ENCODE data around the gene FAM117A.

- no peak for TF ChIP-seq MAFK (IDR thresholded peaks at IDR 0.05; ENCODE audit: partially characterized antibody)
- TF ChIP-seq EHMT2 (IDR thresholded peaks at IDR 0.05; ENCODE audit: low read depth): no peak
- TF ChIP-seq RFX5 (IDR thresholded peaks at IDR 0.05): no peak
- no peak for TF ChIP-seq SMC3 (IDR thresholded peaks at IDR 0.05)
- TF ChIP-seq, protein P1, sequence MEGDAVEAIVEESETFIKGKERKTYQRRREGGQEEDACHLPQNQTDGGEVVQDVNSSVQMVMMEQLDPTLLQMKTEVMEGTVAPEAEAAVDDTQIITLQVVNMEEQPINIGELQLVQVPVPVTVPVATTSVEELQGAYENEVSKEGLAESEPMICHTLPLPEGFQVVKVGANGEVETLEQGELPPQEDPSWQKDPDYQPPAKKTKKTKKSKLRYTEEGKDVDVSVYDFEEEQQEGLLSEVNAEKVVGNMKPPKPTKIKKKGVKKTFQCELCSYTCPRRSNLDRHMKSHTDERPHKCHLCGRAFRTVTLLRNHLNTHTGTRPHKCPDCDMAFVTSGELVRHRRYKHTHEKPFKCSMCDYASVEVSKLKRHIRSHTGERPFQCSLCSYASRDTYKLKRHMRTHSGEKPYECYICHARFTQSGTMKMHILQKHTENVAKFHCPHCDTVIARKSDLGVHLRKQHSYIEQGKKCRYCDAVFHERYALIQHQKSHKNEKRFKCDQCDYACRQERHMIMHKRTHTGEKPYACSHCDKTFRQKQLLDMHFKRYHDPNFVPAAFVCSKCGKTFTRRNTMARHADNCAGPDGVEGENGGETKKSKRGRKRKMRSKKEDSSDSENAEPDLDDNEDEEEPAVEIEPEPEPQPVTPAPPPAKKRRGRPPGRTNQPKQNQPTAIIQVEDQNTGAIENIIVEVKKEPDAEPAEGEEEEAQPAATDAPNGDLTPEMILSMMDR (IDR thresholded peaks at IDR 0.05): no peak
- TF ChIP-seq, protein P2, sequence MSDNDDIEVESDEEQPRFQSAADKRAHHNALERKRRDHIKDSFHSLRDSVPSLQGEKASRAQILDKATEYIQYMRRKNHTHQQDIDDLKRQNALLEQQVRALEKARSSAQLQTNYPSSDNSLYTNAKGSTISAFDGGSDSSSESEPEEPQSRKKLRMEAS (IDR thresholded peaks at IDR 0.05): no peak
- TF ChIP-seq HOXB13 (CRISPR knock-in tag; IDR thresholded peaks at IDR 0.05; ENCODE audit: low read depth): no peak
- no peak for TF ChIP-seq JUN (IDR thresholded peaks at IDR 0.05)
- TF ChIP-seq POLR2A (IDR thresholded peaks at IDR 0.05; ENCODE audit: low read length): no peak
- no peak for TF ChIP-seq RCOR1 (IDR thresholded peaks at IDR 0.05; ENCODE audit: low read depth, low read length)
- TF ChIP-seq, protein P3, sequence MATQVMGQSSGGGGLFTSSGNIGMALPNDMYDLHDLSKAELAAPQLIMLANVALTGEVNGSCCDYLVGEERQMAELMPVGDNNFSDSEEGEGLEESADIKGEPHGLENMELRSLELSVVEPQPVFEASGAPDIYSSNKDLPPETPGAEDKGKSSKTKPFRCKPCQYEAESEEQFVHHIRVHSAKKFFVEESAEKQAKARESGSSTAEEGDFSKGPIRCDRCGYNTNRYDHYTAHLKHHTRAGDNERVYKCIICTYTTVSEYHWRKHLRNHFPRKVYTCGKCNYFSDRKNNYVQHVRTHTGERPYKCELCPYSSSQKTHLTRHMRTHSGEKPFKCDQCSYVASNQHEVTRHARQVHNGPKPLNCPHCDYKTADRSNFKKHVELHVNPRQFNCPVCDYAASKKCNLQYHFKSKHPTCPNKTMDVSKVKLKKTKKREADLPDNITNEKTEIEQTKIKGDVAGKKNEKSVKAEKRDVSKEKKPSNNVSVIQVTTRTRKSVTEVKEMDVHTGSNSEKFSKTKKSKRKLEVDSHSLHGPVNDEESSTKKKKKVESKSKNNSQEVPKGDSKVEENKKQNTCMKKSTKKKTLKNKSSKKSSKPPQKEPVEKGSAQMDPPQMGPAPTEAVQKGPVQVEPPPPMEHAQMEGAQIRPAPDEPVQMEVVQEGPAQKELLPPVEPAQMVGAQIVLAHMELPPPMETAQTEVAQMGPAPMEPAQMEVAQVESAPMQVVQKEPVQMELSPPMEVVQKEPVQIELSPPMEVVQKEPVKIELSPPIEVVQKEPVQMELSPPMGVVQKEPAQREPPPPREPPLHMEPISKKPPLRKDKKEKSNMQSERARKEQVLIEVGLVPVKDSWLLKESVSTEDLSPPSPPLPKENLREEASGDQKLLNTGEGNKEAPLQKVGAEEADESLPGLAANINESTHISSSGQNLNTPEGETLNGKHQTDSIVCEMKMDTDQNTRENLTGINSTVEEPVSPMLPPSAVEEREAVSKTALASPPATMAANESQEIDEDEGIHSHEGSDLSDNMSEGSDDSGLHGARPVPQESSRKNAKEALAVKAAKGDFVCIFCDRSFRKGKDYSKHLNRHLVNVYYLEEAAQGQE (IDR thresholded peaks at IDR 0.05): no peak
- TF ChIP-seq HMGXB4 (CRISPR knock-in tag; IDR thresholded peaks at IDR 0.05; ENCODE audit: borderline replicate concordance): no peak
Observed at GRCh38 chr17:49798182-49798581, 34.3 kb upstream of the FAM117A start.
